SJCRH30 (cell line): ENCODE data around the gene SLC2A13. TPM values are rescaled to one million over a fixed set of nuclear protein-coding genes. Genes with fewer than 3 reads are reported as not detected.
"Not testable (repeated sequence)": the region's sequence is repeated elsewhere in the genome, so short reads cannot be mapped to it uniquely, and the experiment has no call there.

ENCODE experiments used
- DNase-seq, 2 experiments: peaks; one replicate each; pipeline ENCODE4 v3.0.0-alpha.2; 2015 to 2020
- H3K27ac ChIP-seq: fragments of 250-450 bp; sonication (Bioruptor Pico); 2 replicates; pipeline ENCODE4 v1.5.1; 2020; ENCODE audit warnings: mild to moderate bottlenecking, moderate library complexity
- H3K27me3 ChIP-seq: fragments of 250-450 bp; sonication (Bioruptor Pico); 2 replicates; pipeline ENCODE4 v1.5.1; 2020; ENCODE audit warnings: mild to moderate bottlenecking, moderate library complexity
- H3K36me3 ChIP-seq: fragments of 250-450 bp; sonication (Bioruptor Pico); 2 replicates; pipeline ENCODE4 v1.5.1; 2020; ENCODE audit warnings: mild to moderate bottlenecking, moderate library complexity
- H3K4me1 ChIP-seq: fragments of 250-450 bp; sonication (Bioruptor Pico); 2 replicates; pipeline ENCODE4 v1.5.1; 2020; ENCODE audit warnings: mild to moderate bottlenecking, moderate library complexity
- H3K4me3 ChIP-seq: fragments of 250-450 bp; sonication (Bioruptor Pico); 2 replicates; pipeline ENCODE4 v1.5.1; 2020; ENCODE audit warnings: mild to moderate bottlenecking, moderate library complexity
- H3K9me3 ChIP-seq: fragments of 250-450 bp; sonication (Bioruptor Pico); replicated peaks from 2 replicates; pipeline ENCODE4 v1.5.1; 2020; ENCODE audit warnings: mild to moderate bottlenecking, moderate library complexity
- total RNA-seq: library from RNA; depleted of rRNA; stranded (reverse); fragments of >200 nt; shearing (Covaris generic); gene quantifications from 2 replicates; pipeline ENCODE4 v1.2.3, GENCODE V29; 2014

The SLC2A13 gene
- total RNA-seq, 1 experiment from 2014 or later = 11.1 TPM

GRCh38 chr12:39878753-39879152 lies 227.1 kb downstream of the SLC2A13 start:
- Histone ChIP-seq H3K36me3 (no peaks in the 10 kb centered on the region), H3K4me3 (no peak overlapping the region), H3K4me1 (no peaks in the 10 kb centered on the region), H3K27me3 (no peaks in the 10 kb centered on the region), H3K9me3 (no peaks in the 10 kb centered on the region), H3K27ac (no peak overlapping the region)
- no peak for DNase-seq

GRCh38 chr12:39875721-39876120 lies 230.2 kb downstream of the SLC2A13 start:
- Histone ChIP-seq H3K4me1 (no peaks in the 10 kb centered on the region), H3K27me3 (no peaks in the 10 kb centered on the region), H3K4me3 (no peak overlapping the region), H3K36me3 (no peaks in the 10 kb centered on the region), H3K9me3 (no peaks in the 10 kb centered on the region), H3K27ac (no peak overlapping the region)
- no peak for DNase-seq

- Histone ChIP-seq H3K27ac (no peak overlapping the region), H3K36me3 (no peaks in the 10 kb centered on the region), H3K4me1 (no peaks in the 10 kb centered on the region), H3K4me3 (no peak overlapping the region), H3K27me3 (no peaks in the 10 kb centered on the region), H3K9me3 (no peaks in the 10 kb centered on the region)
- no peak for DNase-seq
These were observed 231.1 kb downstream of the SLC2A13 start for GRCh38 chr12:39874785-39875184.

GRCh38 chr12:39873065-39873464 lies 232.8 kb downstream of the SLC2A13 start:
- Histone ChIP-seq H3K36me3 (no peaks in the 10 kb centered on the region), H3K27me3 (no peaks in the 10 kb centered on the region), H3K27ac (no peak overlapping the region), H3K9me3 (no peaks in the 10 kb centered on the region), H3K4me3 (no peak overlapping the region), H3K4me1 (no peaks in the 10 kb centered on the region)
- no peak for DNase-seq

- H3K4me3 ChIP-seq = no peak overlapping the region
- DNase-seq = no peak
- H3K9me3 ChIP-seq = no peaks in the 10 kb centered on the region
- H3K27ac ChIP-seq = no peak overlapping the region
- no peaks in the 10 kb centered on the region for H3K36me3 ChIP-seq
- H3K4me1 ChIP-seq = no peaks in the 10 kb centered on the region
- no peaks in the 10 kb centered on the region for H3K27me3 ChIP-seq
These were observed 233.5 kb downstream of the SLC2A13 start for GRCh38 chr12:39872425-39872824.

- Histone ChIP-seq H3K4me3 (no peak overlapping the region), H3K36me3 (no peaks in the 10 kb centered on the region), H3K27me3 (no peaks in the 10 kb centered on the region), H3K4me1 (no peaks in the 10 kb centered on the region), H3K9me3 (no peaks in the 10 kb centered on the region), H3K27ac (no peak overlapping the region)
- no peak for DNase-seq
These were observed 237.6 kb downstream of the SLC2A13 start for GRCh38 chr12:39868328-39868725.

GRCh38 chr12:39867631-39868327 lies 238.1 kb downstream of the SLC2A13 start:
- H3K9me3 ChIP-seq = no peaks in the 10 kb centered on the region
- H3K36me3 ChIP-seq = no peaks in the 10 kb centered on the region
- H3K4me1 ChIP-seq = no peaks in the 10 kb centered on the region
- DNase-seq = no peak
- no peaks in the 10 kb centered on the region for H3K27me3 ChIP-seq
- H3K27ac ChIP-seq = no peak overlapping the region
- no peak overlapping the region for H3K4me3 ChIP-seq

GRCh38 chr12:39866135-39866534 lies 239.7 kb downstream of the SLC2A13 start:
- Histone ChIP-seq H3K27ac (no peak overlapping the region), H3K36me3 (no peaks in the 10 kb centered on the region), H3K27me3 (no peaks in the 10 kb centered on the region), H3K4me3 (no peak overlapping the region), H3K4me1 (no peaks in the 10 kb centered on the region), H3K9me3 (no peaks in the 10 kb centered on the region)
- DNase-seq = no peak

- Histone ChIP-seq H3K4me3 (no peak overlapping the region), H3K27ac (no peak overlapping the region), H3K9me3 (no peaks in the 10 kb centered on the region), H3K36me3 (no peaks in the 10 kb centered on the region), H3K27me3 (no peaks in the 10 kb centered on the region), H3K4me1 (no peaks in the 10 kb centered on the region)
- DNase-seq = no peak
These were observed 245.2 kb downstream of the SLC2A13 start for GRCh38 chr12:39860695-39861094.

GRCh38 chr12:39853003-39853402 lies 252.9 kb downstream of the SLC2A13 start:
- Histone ChIP-seq H3K4me3 (no peak overlapping the region), H3K27me3 (no peaks in the 10 kb centered on the region), H3K9me3 (no peaks in the 10 kb centered on the region), H3K27ac (no peak overlapping the region), H3K4me1 (no peaks in the 10 kb centered on the region), H3K36me3 (no peaks in the 10 kb centered on the region)
- no peak for DNase-seq

- H3K27ac ChIP-seq = no peak overlapping the region
- no peaks in the 10 kb centered on the region for H3K27me3 ChIP-seq
- H3K36me3 ChIP-seq = no peaks in the 10 kb centered on the region
- no peak for DNase-seq
- no peaks in the 10 kb centered on the region for H3K4me1 ChIP-seq
- no peak overlapping the region for H3K4me3 ChIP-seq
- no peaks in the 10 kb centered on the region for H3K9me3 ChIP-seq
These were observed 253.5 kb downstream of the SLC2A13 start for GRCh38 chr12:39852346-39852745.

- not testable (repeated sequence) for H3K36me3 ChIP-seq, H3K27me3 ChIP-seq, DNase-seq, H3K4me3 ChIP-seq, H3K9me3 ChIP-seq, H3K27ac ChIP-seq, H3K4me1 ChIP-seq
These were observed 257.7 kb downstream of the SLC2A13 start for GRCh38 chr12:39848218-39848617.

- Histone ChIP-seq H3K36me3 (no peaks in the 10 kb centered on the region), H3K27me3 (no peaks in the 10 kb centered on the region), H3K9me3 (no peaks in the 10 kb centered on the region), H3K27ac (no peak overlapping the region), H3K4me3 (no peak overlapping the region), H3K4me1 (no peaks in the 10 kb centered on the region)
- DNase-seq = peak; percentile 14 to 54
These were observed 258.8 kb downstream of the SLC2A13 start for GRCh38 chr12:39846971-39847650.

- no peak for DNase-seq
- Histone ChIP-seq H3K27ac (no peak overlapping the region), H3K4me1 (no peaks in the 10 kb centered on the region), H3K4me3 (no peak overlapping the region), H3K27me3 (no peaks in the 10 kb centered on the region), H3K9me3 (no peaks in the 10 kb centered on the region), H3K36me3 (no peaks in the 10 kb centered on the region)
These were observed 259.6 kb downstream of the SLC2A13 start for GRCh38 chr12:39846304-39846703.

- Histone ChIP-seq H3K27ac (no peak overlapping the region), H3K36me3 (no peaks in the 10 kb centered on the region), H3K4me1 (no peaks in the 10 kb centered on the region), H3K9me3 (no peaks in the 10 kb centered on the region; the same call in 1 of the 2 replicates), H3K27me3 (no peaks in the 10 kb centered on the region), H3K4me3 (no peak overlapping the region)
- no peak for DNase-seq
These were observed 265.5 kb downstream of the SLC2A13 start for GRCh38 chr12:39840422-39840821.

- no peak for DNase-seq
- Histone ChIP-seq H3K4me3 (no peak overlapping the region), H3K9me3 (no peaks in the 10 kb centered on the region; the same call in none of the 2 replicates), H3K4me1 (0 out of 2 replicates have a peak, but pooled peaks cover under 1% of the 10 kb centered on the region), H3K27me3 (no peaks in the 10 kb centered on the region), H3K36me3 (no peaks in the 10 kb centered on the region), H3K27ac (no peak overlapping the region)
These were observed 266.8 kb downstream of the SLC2A13 start for GRCh38 chr12:39839072-39839471.
